Endothelial cell of umbilical vein (primary cell): ENCODE results near the gene ARHGEF16. TPM values are rescaled to one million over a fixed set of nuclear protein-coding genes. Genes with fewer than 3 reads are reported as not detected.

Experiments used
- BruUV-seq: library from RNA; stranded (reverse); fragments of 400-500 nt; replicated peaks from 2 replicates; lab custom pipeline; 2021; lab: Mats Ljungman, UMichigan
- CTCF ChIA-PET: fragments of 300-600, 350-600 bp; sonication (Branson Sonifier 250); formaldehyde crosslinking; loops from one replicate; lab custom pipeline; 2021; ENCODE audit warnings: antibody characterized with exemption, inconsistent platforms; lab: Charles Lee
- POLR2A ChIA-PET: fragments of 300-600, 350-600 bp; sonication (Branson Sonifier 250); formaldehyde crosslinking; loops from one replicate; lab custom pipeline; 2021; ENCODE audit warnings: antibody characterized with exemption, inconsistent platforms; lab: Charles Lee
- DNase-seq: peaks from one replicate; pipeline ENCODE4 v3.0.0-alpha.2; 2011; ENCODE audit warnings: low read depth, low spot score
- FAIRE-seq: peaks from 2 replicates; lab custom pipeline; 2011; peaks lifted over from hg19 to GRCh38; lab: Jason Lieb, UNC
- H2AFZ ChIP-seq: 2 replicates; pipeline ENCODE4 v1.6.0; 2012; ENCODE audit warnings: low read depth, low read length, control low read depth, inconsistent platforms
- H3K27ac ChIP-seq: 2 replicates; pipeline ENCODE4 v1.5.1; 2011; ENCODE audit warnings: low read depth, mild to moderate bottlenecking, control low read depth, low read length, moderate library complexity; ENCODE audit not compliant: insufficient read depth
- H3K27me3 ChIP-seq, 2 experiments: 2 replicates each; pipeline versions ENCODE4 v1.6.0 to v1.6.1; 2011; ENCODE audit warnings: low read length in 2 of 2, mixed read lengths in 1 of 2; ENCODE audit not compliant: control insufficient read depth in 2 of 2, insufficient read depth in 2 of 2
- H3K36me3 ChIP-seq, 2 experiments: 2 replicates in 1 of 2; 3 replicates in 1 of 2; pipeline ENCODE4 v1.5.1; 2011; ENCODE audit warnings: low read length in 2 of 2, mild to moderate bottlenecking in 1 of 2, moderate library complexity in 1 of 2; ENCODE audit not compliant: control insufficient read depth in 2 of 2, insufficient read depth in 2 of 2; ENCODE audit errors: extremely low read depth in 1 of 2
- H3K4me1 ChIP-seq: 3 replicates; pipeline ENCODE4 v1.5.1; 2011; ENCODE audit warnings: mild to moderate bottlenecking, low read length; ENCODE audit not compliant: control insufficient read depth, insufficient read depth; ENCODE audit errors: extremely low read depth
- H3K4me2 ChIP-seq: 2 replicates; pipeline ENCODE4 v1.6.1; 2011; ENCODE audit warnings: low read length, control low read depth, mixed read lengths; ENCODE audit not compliant: insufficient read depth
- H3K4me3 ChIP-seq, 3 experiments: fragments of 200-600 bp in 1 of 3; sonication (generic), shearing (Covaris generic) in 1 of 3; replicated peaks in 1 of 3; 2 replicates each; pipeline ENCODE4 v1.5.1; 2011 to 2016; ENCODE audit warnings: control low read depth in 3 of 3, low read length in 3 of 3, mild to moderate bottlenecking in 2 of 3, inconsistent platforms in 1 of 3, low read depth in 1 of 3, moderate library complexity in 1 of 3; ENCODE audit not compliant: insufficient read depth in 1 of 3
- H3K79me2 ChIP-seq: 2 replicates; pipeline ENCODE4 v1.6.0; 2012; ENCODE audit warnings: low read length, inconsistent platforms; ENCODE audit not compliant: control insufficient read depth, insufficient read depth
- H3K9ac ChIP-seq: replicated peaks from 2 replicates; pipeline ENCODE3; 2011; ENCODE audit warnings: low read length, control low read depth; ENCODE audit not compliant: insufficient read depth; ENCODE audit errors: extremely low read depth
- H3K9me1 ChIP-seq: replicated peaks from 3 replicates; pipeline ENCODE4 v1.6.0; 2011; ENCODE audit warnings: mild to moderate bottlenecking, low read length; ENCODE audit not compliant: control insufficient read depth, insufficient read depth; ENCODE audit errors: extremely low read depth
- H3K9me3 ChIP-seq: replicated peaks from 2 replicates; pipeline ENCODE4 v1.5.1; 2012; ENCODE audit warnings: low read length, inconsistent platforms; ENCODE audit not compliant: control insufficient read depth, insufficient read depth
- H4K20me1 ChIP-seq: replicated peaks from 2 replicates; pipeline ENCODE3; 2011; ENCODE audit warnings: mild to moderate bottlenecking, low read length; ENCODE audit not compliant: control insufficient read depth, insufficient read depth; ENCODE audit errors: extremely low read depth
- EZH2 ChIP-seq: IDR thresholded peaks from 2 replicates; pipeline ENCODE4 v1.6.1; 2012; ENCODE audit warnings: borderline replicate concordance, low read depth, mild to moderate bottlenecking, moderate library complexity, low read length, inconsistent platforms; ENCODE audit not compliant: severe bottlenecking
- FOS ChIP-seq: IDR thresholded peaks from 2 replicates; pipeline ENCODE4 v1.6.1; 2011; ENCODE audit warnings: mild to moderate bottlenecking, low read length, moderate library complexity, borderline replicate concordance; ENCODE audit not compliant: insufficient read depth
- GATA2 ChIP-seq: IDR thresholded peaks from 2 replicates; pipeline ENCODE4 v1.7.0; 2011; ENCODE audit warnings: low read depth, mild to moderate bottlenecking, moderate library complexity, mixed read lengths, low read length; ENCODE audit not compliant: insufficient read length, insufficient read depth
- JUN ChIP-seq: IDR thresholded peaks from 2 replicates; pipeline ENCODE4 v1.6.1; 2011; ENCODE audit warnings: borderline replicate concordance, low read depth; ENCODE audit not compliant: insufficient read length, insufficient read depth
- MYC ChIP-seq: IDR thresholded peaks from one replicate; pipeline ENCODE4 v1.6.1; 2011; ENCODE audit warnings: mild to moderate bottlenecking, low read depth, low read length
- POLR2A ChIP-seq: IDR thresholded peaks from 2 replicates; pipeline ENCODE4 v1.6.1; 2012; ENCODE audit warnings: low read depth, mild to moderate bottlenecking, control low read depth, low read length
- POLR2AphosphoS5 ChIP-seq: IDR thresholded peaks from 2 replicates; pipeline ENCODE4 v1.6.1; 2012; ENCODE audit warnings: low read depth, mild to moderate bottlenecking, control low read depth, low read length, moderate library complexity; ENCODE audit not compliant: insufficient read depth
- dilution Hi-C: fragments of 300-500 bp; cut with MboI; formaldehyde crosslinking; loops from one replicate; pipeline ENCODE4 v1.15.0; 2019; ENCODE audit warnings: low sequenced_read_pairs; ENCODE audit not compliant: extremely low pct_ligation_motif_present
- intact Hi-C: fragments of 100-400 bp; cut with micrococcal nuclease; formaldehyde crosslinking; loops from one replicate; pipeline ENCODE4 v1.10.0; 2022
- polyA plus RNA-seq, 4 experiments: library from polyadenylated mRNA; depleted of rRNA in 3 of 4; stranded (reverse) in 3 of 4; unstranded in 1 of 4; fragments of >200 nt; gene quantifications; 2 replicates each; pipeline versions ENCODE4 v1.2.1 to v1.2.3, GENCODE V29; 2011 to 2012; ENCODE audit warnings: missing spikeins in 1 of 4
- total RNA-seq: library from RNA; stranded (reverse); gene quantifications from 2 replicates; pipeline ENCODE4 v1.2.3, GENCODE V29; 2021
- TF ChIP-seq, protein P1 (sequence below): IDR thresholded peaks from 2 replicates; pipeline ENCODE4 v1.6.1; 2011; ENCODE audit not compliant: insufficient read depth, insufficient read length
- TF ChIP-seq, protein P2 (sequence below), 2 donors: IDR thresholded peaks; 1 replicate in 1 of 2; 2 replicates in 1 of 2; pipeline ENCODE4 v1.5.1; 2011; ENCODE audit warnings: low read length in 2 of 2, mild to moderate bottlenecking in 2 of 2, moderate library complexity in 2 of 2, control low read depth in 1 of 2, inconsistent platforms in 1 of 2, low read depth in 1 of 2; ENCODE audit not compliant: insufficient read depth in 1 of 2; ENCODE audit errors: extremely low read depth in 1 of 2

ARHGEF16 gene
- total and polyA plus RNA-seq, 2 donors (not counting 3 experiments of a cell fraction or from before 2014, with no cell fraction given) = 0.52 to 1.3 TPM

DNA sequence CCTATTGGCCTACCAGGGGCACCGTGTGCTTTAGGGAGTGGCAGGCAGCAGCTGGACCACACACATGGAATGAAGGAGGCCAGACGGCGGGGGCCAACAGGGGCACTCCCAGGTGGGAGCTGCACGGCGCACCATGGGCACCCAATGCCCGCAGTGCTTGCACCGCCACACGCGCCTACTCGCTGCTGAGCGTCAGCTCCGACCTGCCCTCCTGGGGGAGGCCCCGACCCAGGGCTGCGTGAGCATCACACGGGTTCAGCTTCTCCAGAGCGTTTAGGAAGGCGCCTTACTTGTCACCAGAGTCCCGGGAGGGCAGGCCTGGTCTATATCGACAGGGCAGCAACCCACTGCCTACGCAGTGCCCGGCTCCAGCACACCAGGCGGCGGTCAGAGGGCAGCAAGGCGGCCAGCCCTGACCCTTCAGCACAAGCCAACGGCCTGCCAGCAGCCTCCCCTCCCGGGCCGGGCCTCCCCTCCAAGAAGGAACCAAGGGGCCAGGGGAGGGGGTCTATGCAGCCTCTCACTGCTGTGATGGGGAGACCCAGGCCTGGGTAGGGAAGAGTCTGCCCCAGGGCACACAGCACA lies 64.9 kb downstream of the ARHGEF16 start:
- FAIRE-seq (no peak), DNase-seq (no peak)
- ChIA-PET POLR2A (no interaction called here), CTCF (interaction anchor here (1.2 kb wide), 1 partner anchor 29 kb away, joined by 5 read pairs; no protein-coding TSS in a partner anchor)
- Histone ChIP-seq H3K4me3 (no peak overlapping the region), H3K4me2 (no peak overlapping the region), H3K79me2 (no peaks in the 10 kb centered on the region), H3K27me3 (no peaks in the 10 kb centered on the region), H4K20me1 (no peaks in the 10 kb centered on the region), H3K9ac (no peak overlapping the region), H2AFZ (no peak overlapping the region), H3K4me1 (no peaks in the 10 kb centered on the region), H3K9me1 (no peaks in the 10 kb centered on the region), H3K27ac (no peak overlapping the region), H3K36me3 (no peaks in the 10 kb centered on the region), H3K9me3 (no peaks in the 10 kb centered on the region)
- TF ChIP-seq GATA2 (no peak), FOS (no peak), POLR2A (no peak), MYC (no peak), EZH2 (no peak), JUN (no peak), POLR2AphosphoS5 (no peak)
- TF ChIP-seq, protein P1, sequence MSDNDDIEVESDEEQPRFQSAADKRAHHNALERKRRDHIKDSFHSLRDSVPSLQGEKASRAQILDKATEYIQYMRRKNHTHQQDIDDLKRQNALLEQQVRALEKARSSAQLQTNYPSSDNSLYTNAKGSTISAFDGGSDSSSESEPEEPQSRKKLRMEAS = no peak
- TF ChIP-seq, protein P2, sequence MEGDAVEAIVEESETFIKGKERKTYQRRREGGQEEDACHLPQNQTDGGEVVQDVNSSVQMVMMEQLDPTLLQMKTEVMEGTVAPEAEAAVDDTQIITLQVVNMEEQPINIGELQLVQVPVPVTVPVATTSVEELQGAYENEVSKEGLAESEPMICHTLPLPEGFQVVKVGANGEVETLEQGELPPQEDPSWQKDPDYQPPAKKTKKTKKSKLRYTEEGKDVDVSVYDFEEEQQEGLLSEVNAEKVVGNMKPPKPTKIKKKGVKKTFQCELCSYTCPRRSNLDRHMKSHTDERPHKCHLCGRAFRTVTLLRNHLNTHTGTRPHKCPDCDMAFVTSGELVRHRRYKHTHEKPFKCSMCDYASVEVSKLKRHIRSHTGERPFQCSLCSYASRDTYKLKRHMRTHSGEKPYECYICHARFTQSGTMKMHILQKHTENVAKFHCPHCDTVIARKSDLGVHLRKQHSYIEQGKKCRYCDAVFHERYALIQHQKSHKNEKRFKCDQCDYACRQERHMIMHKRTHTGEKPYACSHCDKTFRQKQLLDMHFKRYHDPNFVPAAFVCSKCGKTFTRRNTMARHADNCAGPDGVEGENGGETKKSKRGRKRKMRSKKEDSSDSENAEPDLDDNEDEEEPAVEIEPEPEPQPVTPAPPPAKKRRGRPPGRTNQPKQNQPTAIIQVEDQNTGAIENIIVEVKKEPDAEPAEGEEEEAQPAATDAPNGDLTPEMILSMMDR (IDR thresholded peaks at IDR 0.05; ENCODE audit: extremely low read depth in 1 of 2, insufficient read depth in 1 of 2, low read depth in 1 of 2, low read length in 2 of 2) = no peak
- BruUV-seq = no TSS peak
- dilution Hi-C loops (no loop called here), intact Hi-C loops (no loop called here)
